Gastrocnemius medialis (tissue), 4 donors: ENCODE results near the gene ADAMTSL2.

Experiments
- CTCF ChIP-seq, 5 experiments: fragments of 450-650 bp in 3 of 5; fragments of 200-600 bp in 2 of 5; sonication (generic) in 2 of 5; IDR thresholded peaks in 4 of 5; conservative IDR thresholded peaks in 1 of 5; 1 replicate in 4 of 5; 2 replicates in 1 of 5; pipeline ENCODE4 v1.5.1; 2016 to 2019; ENCODE audit warnings: antibody characterized with exemption in 5 of 5, mild to moderate bottlenecking in 3 of 5, moderate library complexity in 3 of 5
- POLR2A ChIP-seq, 2 donors: fragments of 450-650 bp; IDR thresholded peaks; one replicate each; pipeline ENCODE4 v1.6.1; 2017; ENCODE audit warnings: antibody characterized with exemption in 2 of 2, mild to moderate bottlenecking in 2 of 2, moderate library complexity in 2 of 2

DNA sequence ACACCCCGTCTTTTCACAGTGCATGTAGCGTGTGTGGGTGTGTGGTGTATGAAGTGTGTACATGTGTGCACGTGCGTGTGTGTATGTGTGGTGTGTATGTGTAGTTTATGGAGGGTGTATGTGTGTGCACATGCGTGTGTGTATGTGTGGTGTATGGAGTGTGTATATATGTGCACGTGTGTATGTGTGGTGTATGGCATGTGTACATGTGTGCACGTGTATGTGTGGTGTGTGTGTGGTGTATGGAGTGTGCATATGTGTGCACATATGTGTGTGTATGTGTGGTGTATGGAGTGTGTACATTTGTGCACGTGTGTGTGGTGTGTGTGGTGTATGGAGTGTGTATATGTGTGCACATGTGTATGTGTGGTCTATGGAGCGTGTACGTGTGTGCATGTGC is 22.9 kb upstream of the ADAMTSL2 start:
- no peak for TF ChIP-seq CTCF (IDR thresholded peaks at IDR 0.05 in 4 of 5, conservative IDR thresholded peaks at IDR 0.05 in 1 of 5)
- no peak for TF ChIP-seq POLR2A (IDR thresholded peaks at IDR 0.05)
